Activated CD4-positive, CD25-positive, alpha-beta regulatory T cell treated with anti-CD3 and anti-CD28 coated beads, Interleukin-2, amount 50 U/mL, for 16 hours (primary cell): ENCODE data around the gene C14orf132.

Experiments
- DNase-seq: peaks from one replicate; pipeline ENCODE4 v3.0.0-alpha.2; 2020; ENCODE audit warnings: low read depth, low spot score

Gene C14orf132

DNA sequence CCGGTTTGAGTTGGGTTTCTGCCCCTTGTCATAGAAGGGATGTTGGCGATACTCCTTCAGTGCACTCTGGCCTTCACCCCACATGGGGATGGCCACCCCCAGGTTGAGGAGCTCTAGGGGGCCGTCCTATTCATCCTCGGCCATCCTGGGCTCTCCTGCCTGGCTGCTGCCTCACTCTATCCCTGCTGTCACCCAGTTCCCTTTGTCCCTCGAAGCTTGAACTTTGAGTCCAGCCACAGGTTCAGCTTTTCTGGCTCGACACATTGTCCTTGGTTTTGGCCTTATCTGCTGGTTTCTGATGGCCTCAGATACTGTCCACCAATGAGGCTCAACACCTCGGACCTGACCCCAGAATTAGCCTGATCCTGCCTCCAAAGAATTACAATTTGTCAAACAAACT is 58.6 kb downstream of the C14orf132 start:
- DNase-seq = no peak

DNA sequence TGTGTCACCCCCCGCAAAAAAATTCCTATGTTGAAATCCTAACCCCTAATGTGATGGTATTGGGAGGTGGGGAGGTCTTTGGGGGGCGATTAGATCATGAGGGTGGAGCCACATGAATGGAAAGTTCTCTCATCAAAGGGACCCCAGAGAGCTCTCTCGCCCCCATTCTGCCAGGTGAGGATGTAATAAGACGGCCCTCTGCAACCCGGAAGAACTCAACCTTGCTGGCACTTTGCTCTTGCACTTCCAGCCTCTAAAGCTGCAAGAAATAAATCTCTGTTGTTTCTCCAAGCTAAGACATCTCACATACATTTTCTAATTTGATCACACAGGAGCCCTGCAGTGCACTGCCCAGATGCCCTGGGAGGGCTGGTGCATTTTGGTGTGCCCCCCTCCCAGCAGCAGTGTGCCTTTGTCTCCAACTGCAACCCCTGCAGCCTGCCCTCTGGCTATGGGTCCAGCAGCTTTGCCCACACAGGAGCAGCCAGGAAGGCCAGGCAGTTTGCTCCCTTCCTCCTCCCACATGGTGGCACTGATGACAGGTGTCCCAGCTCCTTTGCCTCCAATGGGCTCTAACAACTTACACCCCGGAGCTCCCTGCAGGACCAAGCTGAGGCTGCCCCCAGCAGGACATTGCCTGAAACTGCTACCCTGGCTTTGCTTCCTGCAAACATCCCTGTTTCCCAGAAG is 59.3 kb downstream of the C14orf132 start:
- DNase-seq = no peak

DNA sequence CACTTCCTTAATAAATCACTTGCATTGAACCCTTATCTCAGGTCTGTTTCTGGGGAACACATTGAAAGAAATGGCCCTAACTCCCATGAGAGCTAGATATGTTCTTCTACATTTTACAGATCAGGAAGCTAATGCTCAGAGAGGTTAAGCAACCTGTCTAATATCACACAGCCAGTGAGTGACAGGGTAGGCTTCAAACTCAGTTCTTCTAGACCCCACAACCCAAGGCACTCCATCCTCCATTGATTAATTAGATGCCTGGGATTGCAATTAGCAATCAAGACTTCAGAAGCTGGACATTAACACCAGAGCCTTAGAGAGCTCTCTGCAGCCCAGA is 59.8 kb downstream of the C14orf132 start:
- DNase-seq = no peak

DNA sequence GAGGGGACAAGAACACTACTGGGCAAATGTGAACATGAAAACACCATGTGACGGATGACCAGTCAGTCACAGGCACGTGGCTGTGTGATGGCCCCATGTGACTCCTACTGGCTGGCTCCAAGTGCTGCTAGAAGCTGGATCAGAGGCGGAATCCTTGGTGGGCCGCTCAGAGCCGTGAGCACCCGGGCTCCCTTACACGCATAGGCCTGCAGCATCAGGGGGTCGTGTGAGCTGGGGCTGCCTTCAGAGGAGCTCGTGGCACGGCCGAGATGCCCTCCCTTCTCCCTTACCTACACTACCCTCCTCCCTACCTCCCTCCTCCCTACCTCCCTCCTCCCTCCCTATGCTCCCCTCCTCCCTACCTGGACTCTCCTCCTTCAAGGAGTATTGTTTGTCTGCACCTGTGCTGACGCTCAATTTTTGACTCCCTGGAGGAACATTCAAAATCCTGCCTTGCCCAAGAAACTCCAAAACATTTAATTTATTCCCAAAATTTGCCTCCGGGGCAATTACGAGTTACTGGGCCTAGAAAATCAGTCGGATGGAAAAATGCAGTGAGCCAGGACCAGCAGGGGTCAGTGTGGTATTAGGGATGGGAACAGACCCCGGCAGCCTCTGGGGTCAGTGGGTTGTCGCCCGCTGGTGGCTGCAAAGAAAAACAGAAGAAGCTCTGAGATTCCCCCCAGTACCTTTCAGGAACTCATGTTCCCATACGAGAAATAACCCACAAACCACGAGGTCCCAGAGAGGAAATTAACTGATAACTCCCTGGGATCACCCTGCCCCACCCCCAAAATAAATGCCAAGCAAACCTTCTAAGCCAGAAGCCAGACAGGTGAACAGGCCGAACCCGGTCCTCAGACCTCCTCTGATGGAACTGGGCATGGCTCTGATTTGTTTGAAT is 61.3 kb downstream of the C14orf132 start:
- DNase-seq = no peak

DNA sequence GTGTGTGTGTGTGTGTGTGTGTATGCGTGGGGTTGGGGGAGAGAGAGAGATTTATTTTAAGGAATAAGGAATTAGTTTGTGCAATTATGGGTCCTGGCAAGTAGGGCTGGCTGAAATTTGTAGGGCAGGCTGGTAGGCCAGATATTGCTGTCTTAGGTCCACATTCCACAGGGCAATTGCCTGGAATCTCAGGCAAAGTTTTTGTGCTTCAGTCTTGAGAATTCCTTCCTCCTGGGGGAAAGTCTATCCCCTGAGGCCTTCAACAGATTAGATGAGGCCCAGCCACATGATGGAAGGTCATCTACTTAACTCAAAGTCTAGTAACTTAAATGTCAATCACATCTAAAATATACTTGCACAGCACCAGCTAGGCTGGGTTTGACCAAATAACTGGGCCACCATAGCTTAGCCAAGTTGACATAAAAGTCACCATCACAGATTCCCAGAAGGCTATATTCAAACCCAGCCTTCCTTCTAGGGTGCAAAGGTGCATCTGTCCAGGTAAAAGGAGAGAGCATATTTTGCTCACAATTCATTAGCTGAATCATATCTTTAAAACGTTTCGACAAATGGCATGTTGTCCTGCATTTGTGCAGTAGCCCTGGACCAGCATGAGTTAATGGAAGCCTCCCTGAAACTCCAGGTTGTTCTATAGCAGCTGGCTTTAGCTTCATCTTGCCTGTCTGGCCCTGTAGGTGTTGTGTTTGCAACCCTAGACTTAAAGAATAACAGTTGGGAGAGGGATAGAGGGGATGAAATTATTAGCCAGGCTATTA is 63.1 kb downstream of the C14orf132 start:
- no peak for DNase-seq

DNA sequence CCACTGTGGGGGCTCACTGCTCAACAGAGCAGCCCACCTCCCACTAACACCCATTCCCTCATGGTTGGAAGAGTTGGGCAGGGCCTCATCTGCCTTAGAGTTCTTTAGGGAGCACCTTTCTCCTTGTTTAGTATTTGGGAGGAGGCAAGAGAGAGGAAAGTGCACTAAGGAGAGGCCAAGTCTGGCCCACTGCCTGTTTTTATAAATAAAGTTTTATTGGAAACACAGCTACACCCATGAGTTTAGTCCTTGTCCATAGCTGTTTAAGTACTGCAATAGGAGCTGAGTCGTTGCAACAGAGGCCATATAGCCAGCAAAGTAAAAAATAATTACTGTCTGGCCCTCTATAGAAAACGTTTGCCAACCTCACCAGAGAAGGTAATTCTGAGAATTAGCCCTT is 63.9 kb downstream of the C14orf132 start:
- no peak for DNase-seq

DNA sequence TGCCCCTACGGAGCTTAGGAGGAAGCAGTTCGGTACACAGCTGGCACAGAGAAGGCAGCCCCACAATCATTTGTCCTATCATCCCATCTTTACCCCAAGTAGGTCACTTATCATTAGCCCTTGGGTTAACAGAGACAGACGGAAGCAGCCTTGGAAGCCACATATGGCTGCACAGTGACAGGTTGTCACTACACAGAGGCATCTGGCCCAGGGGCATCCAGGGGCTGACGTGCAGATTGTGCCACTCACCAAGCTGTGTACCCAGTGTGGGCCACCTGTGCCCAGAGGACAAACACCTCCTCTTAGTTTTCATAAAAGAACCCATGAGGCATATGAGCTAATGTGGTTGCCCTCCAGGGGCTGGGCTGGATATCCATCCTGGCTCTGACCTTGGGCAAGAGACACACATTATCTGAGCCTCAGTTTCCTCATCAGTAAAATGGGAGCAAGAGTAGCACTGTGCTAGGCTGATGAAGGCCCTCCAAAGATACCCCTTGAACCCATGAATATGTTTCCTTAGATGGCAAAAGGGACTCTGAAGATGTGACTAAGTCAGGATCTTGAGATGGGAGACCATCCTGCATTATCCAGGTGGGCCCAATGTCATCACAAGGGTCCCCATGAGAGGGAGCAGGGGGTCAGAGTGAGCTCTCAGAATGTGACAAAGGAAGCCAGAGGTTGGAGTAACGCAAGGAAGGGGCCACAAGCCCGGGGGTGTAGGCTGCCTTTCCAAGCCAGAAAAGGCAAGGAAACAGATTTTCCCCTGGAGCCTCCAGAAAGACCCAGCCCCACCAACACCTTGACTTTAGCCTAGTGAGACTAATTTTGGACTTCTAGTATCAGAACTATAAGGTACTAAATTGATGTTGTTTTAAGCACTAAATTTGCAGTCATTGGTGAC is 64.6 kb downstream of the C14orf132 start:
- no peak for DNase-seq

DNA sequence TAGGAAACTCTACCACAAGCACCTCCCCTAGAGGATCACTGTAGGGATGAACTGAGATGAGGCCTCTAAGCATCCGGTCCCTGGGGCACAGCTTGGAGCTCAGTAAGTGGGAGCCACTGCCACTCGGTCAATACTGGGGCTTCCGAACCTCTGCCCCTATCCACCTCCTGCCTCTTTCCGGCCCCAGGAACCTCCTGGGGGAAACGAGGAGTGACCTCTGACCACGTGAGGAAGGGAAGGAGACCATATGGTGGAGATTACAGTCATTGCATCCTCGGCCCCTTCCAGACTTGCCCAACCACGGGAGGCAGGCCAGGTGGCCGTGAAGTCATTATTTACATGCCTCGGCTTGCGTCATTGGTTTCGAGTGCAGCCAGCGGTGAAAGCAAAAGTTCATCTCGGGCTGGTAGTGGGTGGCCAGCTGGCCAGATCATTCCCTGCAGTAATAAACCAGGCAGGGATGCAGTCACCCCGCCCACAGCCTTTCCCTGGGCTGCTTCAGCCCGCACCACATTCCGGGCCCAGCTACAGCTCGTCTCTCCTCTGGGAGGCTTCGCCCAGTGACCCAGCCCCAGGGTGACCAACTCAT is 65.4 kb downstream of the C14orf132 start:
- no peak for DNase-seq

DNA sequence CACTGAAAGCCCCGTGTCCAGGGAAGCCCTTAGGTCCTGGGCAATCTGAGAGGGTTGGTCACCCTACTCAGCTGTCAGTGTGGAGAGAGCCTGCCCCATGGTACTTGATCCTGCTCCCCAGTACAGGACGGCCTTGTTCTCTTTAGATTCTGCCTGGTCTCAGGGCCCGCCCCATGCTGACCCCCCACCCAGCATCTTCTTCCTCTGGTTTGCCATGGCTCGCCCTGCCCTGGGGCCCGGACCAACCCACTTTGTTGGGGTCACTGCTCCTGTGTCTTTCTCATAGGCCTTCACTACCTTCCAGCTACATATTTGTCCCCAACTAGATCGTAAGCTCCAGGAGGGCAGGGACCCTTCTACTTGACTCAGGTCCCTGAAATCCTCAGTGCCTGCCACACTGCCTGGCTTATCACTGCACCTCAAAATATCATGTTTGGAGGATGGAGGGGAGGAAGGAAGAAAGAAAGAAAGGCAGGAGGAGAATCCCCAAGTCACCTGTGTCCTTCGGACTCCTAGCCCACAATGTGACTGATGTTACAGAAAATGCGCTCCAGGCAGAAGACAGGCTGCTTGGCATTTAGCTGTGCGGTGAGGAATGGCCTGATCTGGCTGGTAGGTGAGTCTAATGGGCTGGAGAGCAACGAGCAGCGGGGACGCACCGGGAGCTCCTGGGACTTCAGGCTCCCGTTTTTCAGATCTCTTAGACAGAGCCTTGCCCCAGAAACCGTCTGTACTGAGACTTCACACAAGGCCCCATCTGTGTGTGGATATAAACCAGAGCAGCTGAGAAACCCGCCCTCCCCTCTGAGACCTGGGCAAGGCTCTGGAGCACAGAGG is 66.1 kb downstream of the C14orf132 start:
- DNase-seq = no peak

DNA sequence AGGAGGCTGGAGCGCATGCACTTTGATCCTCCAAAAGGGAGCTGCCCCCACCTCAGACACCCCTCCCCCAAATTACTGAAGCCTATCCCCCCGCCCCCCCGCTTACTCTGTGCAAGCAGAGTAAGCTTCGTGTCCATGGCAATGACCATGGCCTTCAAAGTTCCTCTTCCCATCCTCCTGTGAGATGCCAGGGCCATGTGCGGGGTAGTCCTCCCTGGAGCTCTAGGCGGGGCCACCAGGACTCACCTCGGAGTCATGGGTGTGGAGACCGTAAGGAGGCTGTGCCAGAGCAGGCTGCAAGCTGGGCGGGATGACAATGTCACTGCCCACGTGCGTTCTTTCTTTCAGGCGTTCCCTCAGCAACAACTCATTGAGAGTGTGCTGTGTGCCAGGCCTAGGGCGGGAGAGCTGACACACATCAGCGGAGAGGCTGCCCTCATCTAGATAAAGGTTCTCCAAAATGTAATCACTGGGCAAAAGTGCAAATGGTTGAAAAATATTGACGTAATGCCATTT is 66.8 kb downstream of the C14orf132 start:
- DNase-seq = no peak

DNA sequence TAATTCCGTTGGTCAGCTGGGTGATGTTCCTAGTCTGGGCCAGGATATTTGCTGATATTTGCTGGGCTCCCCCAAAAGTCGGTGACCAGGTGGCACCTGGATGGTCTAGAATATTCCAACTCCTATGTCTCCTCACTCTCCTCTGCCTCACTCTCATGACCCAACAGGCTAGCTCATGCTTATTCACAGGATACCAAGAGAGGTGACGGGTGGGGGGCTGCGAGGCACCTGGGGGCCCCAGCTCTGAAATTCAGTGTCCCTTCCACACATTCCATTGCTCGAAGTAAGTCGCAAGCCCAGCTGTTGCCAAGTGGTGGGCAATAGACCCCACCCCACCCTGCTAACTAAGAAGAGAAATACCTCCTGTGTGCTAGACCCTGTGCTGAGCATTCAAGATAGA is 67.7 kb downstream of the C14orf132 start:
- DNase-seq = no peak

DNA sequence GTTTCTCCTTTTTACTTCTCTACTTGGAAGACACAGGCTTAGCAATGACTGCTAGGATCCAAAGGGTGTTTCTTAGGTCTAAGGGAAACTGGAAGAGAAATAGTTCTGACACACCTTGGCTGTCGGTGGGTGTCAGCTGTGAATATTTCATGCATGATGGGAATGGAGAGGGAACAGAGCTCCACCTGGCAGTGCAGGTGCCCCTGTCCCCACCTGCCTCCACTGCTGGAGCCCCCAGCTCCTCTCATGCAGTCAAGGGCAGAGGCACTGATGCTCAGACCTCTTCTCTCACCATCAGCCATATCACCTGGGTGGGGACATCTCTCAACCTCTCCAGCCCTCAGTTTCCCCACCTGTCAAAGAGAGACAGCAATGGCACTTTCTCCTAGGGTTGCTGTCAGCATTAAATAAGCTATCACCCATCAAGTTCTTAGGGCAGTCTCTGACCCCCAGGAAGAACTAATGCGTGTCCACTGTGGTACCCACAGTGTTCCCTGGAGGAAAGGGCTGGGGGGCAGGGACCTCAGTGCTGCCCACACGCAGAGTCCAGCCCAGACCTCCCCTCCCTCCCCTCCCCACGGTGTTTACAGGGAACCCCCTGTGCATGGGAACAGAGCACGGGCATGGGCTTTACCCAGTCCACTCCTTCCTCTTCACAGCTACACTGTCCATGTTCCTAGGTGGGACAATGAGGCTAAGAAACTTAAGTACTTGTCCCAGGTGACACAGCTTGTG is 69.1 kb downstream of the C14orf132 start:
- DNase-seq = no peak

DNA sequence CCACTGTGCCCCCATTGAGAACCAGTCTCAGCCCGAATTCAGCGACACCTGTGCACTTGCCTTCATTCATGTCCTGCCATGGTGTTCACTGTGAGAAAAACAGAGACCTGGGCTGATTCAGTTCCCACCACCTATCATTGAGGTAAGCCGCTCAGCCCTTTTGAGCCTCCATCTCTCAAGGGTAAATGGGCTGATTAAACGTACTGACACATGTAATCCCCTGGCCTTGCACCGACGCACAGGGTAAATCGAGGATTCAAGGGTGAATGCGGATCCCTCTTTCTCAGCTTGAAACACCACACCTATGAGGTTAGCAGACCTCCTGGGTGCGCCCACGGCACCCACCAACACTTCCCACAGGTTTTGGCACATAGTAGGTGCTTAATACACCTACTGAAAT is 69.7 kb downstream of the C14orf132 start:
- DNase-seq = no peak

DNA sequence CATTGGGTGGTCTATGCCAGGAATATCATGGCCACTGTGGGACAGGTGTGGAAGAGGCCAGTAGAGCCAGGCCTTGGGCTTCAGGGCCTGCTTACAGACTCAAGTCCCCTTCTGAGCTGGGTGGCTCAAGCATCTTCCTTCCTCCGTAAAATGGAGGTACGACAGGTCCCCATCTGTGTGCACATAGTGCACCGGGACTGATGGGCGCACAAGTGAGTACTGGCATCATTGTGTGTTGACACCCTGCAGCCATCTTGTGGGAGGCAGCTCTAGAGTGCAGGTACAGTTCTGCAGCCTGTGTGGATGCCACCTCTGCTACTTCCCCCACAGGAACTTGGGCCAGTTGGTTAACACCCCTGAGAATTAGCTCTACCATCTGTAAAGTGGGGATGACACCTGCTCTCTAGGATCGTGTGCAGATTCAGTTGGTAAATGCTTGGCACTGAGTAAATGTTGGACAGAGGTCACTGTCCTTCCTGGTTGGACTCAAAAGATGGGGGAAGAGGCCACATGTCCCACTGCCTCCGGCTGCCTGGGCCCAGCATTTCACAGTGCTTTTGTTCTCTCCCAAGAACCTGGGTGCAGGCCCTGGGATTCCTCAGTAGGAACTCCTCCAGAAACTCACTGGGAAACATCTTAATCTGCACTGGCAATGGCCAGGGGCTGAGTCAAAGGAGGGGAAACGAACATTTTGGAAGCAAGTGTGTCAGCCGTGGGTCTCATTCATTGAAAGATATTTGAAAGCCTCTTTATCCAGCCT is 70.6 kb downstream of the C14orf132 start:
- DNase-seq = no peak

DNA sequence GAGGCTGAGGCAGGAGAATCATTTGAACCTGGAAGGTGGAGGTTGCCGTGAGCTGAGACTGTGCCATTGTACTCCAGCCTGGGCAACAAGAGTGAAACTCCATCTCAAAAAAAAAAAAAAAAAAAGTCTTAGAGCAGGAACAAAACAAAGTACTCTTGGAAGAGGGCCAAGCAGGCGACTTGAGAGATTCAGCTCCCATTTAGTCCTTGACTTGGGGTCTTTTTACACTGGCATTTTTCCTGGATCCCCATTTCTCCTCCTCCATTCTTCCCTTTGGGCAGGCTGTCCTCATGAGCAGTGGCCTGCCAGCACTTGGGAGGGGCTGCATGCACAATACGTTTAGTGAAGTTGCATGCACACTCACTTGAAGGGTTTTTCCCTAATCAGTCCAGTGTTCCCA is 72.9 kb downstream of the C14orf132 start:
- DNase-seq = no peak

DNA sequence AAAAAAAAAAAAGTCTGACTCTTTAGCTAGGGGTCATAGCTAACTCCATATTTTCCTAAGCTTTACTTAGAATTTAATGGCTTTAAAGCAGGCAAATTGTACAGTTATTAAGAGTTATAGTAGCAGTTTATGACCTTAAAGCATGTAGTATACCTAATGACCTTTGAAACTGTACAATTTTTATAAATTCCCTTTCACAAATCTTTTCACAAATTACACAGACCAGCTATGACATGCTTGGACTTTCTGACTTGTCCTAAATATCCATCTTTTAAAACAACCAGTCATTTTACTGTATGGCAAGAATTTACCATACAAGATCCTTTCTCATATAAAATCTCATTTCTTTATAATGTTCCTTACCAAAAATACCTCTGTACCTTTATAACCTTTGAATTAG is 74.8 kb downstream of the C14orf132 start:
- DNase-seq = no peak

DNA sequence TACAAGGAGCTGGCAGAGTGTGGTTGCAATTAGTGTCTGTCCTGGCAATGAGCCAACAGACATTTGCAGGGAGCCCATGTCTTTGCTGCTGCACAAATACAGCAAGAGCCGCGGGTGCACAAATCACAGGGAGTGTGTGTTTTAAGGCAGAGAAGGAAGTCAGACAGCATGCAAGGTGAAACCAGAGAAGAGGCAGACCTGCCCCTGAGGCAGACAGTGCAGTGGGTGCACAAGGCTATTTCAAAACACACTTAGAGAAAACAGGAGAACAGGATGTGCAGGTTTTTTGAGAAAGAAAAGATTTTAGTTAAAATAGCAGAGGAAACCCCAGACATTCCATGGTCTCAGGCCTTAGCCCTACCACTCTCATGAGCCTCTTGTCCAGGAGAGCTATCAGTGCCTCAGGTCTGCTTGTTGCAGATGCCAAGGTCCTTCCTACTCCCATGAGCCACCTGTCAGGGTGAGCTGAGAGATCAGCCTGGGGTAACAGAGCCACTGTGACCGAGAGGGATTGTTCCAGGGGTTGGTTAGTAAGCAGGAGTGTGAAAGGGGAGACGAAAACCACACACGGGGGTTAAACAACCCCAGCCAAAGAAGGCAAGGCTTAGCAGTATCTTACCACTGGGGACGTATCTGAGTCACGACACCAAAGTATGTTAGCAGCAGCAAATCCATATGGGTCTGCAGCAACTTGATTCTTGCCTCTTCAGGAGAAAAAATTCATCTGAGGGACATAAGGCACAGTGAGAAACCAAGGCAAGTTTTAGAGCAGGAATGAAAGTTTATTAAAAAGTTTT is 78.1 kb downstream of the C14orf132 start:
- no peak for DNase-seq

DNA sequence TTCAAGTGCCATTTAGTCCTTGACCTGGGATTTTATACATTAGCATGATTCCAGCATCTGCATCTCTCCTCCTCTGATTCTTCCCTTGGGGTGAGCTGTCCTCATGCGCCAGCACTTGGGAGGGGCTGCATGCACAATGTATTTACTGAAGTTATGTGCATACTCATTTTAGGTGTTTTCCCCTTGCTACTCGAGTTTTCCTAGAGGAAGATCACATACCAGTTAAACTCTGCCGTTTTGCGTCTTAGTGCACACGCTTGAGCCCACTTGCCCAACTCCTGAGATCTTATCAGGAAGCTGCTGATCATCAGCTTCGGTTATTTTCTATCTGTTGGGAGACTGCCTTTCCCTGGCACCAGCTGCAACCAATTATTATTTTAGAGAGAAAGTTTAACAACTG is 78.8 kb downstream of the C14orf132 start:
- DNase-seq = no peak
